Sigmoid colon (tissue), 3 donors: ENCODE measurements around the gene RHEBL1.

Experiments
- CTCF ChIP-seq, 4 experiments: fragments of 450-650 bp in 3 of 4; fragments of 200-600 bp in 1 of 4; IDR thresholded peaks; one replicate each; pipeline ENCODE4 v1.5.1; 2016 to 2019; ENCODE audit warnings: antibody characterized with exemption in 4 of 4, mild to moderate bottlenecking in 3 of 4, moderate library complexity in 2 of 4
- POLR2A ChIP-seq, 2 donors: fragments of 450-650 bp; IDR thresholded peaks; one replicate each; pipeline ENCODE4 v1.6.1; 2016; ENCODE audit warnings: antibody characterized with exemption in 2 of 2, mild to moderate bottlenecking in 2 of 2, moderate library complexity in 2 of 2

GRCh38 chr12:49036029-49036428, 33.8 kb downstream of the RHEBL1 start:
- TF ChIP-seq POLR2A (IDR thresholded peaks at IDR 0.05), result no peak
- TF ChIP-seq CTCF (IDR thresholded peaks at IDR 0.05), result no peak
